Subcutaneous preadipocyte (primary cell): ENCODE results near the gene LIX1. TPM values are rescaled to one million over a fixed set of nuclear protein-coding genes. Genes with fewer than 3 reads are reported as not detected.

Experiments
- small RNA-seq: library from RNA; depleted of rRNA; stranded (forward); fragments of <200 nt; gene quantifications from one replicate; pipeline ENCODE3, GENCODE V24; 2012
- total RNA-seq: library from RNA; depleted of rRNA; stranded (reverse); fragments of >200 nt; gene quantifications from 2 replicates; pipeline ENCODE4 v1.2.3, GENCODE V29; 2012

Gene LIX1
- total RNA-seq: not detected in 2 replicates

GRCh38 chr5:97142521-97143254 is at the start of gene LIX1:
Gene LIX1 (minus strand): TSS chr5:97142611. CDS start chr5:97142576, 35 bp downstream.

GRCh38 chr5:97183100-97183929 is 40.9 kb upstream of the LIX1 start, which contains the start of gene RIOK2:
Gene RIOK2 (minus strand): TSS chr5:97183247. CDS start chr5:97183191, 56 bp downstream.

Small RNA genes within 50 kb of the gene (small RNA-seq; reads per million reads assigned to genes)
- gene RNU1-73P: not detected

Other genes with a start within 250 kb of the LIX1 start
- 34.9 and 42.8 TPM in 2 replicates for gene LNPEP, start 206.5 kb downstream of the LIX1 start, total RNA-seq
- gene RIOK2, start 40.6 kb upstream of the LIX1 start, total RNA-seq: 20.6 and 29.5 TPM in 2 replicates